Activated CD4-positive, alpha-beta T cell treated with anti-CD3 and anti-CD28 coated beads for 24 hours (primary cell): ENCODE data around the gene ZNF296.
"Not testable (repeated sequence)": the region's sequence is repeated elsewhere in the genome, so short reads cannot be mapped to it uniquely, and the experiment has no call there.

Experiments used
- DNase-seq, 2 donors: peaks; one replicate each; pipeline ENCODE4 v3.0.0-alpha.2; 2020; ENCODE audit warnings: low read depth in 2 of 2

ZNF296 gene

DNA sequence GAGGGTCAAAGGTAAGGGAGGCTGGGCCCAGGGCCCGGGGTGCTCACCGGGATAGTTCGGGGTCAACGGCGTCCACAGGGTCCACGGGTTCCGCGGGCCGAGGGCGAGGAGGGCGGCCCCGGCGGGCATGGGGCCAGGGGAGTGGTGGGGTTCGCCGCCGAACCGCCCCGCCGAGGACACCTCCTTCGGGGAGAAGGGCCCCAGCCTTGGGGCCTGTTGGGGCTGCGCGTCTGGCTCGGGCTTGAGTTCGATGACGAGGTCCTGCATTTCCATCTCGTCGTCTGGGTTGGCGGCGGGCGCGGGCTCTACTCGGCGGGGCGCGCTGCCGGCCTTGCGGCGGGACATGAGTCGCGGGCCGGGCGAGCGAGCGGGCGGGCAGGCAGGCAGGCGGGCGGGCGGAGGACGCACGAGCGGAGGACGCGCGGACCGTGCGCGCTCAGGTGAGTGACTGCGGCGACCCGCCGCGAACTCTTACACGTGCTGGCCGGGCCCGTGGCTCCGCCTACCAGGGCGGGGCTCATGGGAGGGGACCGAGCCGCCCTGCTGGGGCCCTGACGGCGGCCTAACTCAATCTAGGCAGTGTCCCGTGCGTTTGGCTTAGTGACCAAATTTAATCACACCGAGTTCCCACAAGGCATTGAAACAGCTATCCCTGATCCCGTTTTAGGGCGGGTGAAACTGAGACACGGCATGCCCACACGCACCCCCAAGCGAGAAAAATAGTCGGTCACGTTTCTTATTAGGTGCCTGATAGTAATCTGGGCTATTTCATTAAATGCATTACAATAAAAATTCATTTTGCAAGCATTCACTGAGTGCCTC, at the start of gene ZNF296:
Gene ZNF296 (minus strand): TSS at position 450 of the 822 bp plus-strand sequence. CDS start 105 bp downstream, at position 345.
- peak; percentile 69 to 79 for DNase-seq

DNA sequence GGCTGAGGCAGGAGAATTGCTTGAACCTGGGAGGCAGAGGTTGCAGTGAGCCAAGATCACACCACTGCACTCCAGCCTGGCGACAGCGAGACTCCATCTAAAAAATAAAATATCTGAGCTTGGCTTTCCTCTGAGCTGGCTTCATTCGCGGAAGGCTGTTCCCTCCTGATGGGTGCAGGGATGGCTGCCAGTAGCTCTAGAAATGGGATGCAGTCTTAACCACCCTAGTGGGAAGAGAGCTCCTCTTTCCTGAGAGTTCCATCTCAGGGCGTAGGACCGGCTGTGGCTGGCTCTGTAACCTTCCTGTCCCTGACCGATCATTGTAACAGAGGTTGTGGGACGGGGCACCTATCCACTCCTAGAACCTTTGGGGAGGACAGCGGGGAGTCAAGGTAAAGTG, 49.1 kb upstream of the ZNF296 start:
- DNase-seq = no peak

DNA sequence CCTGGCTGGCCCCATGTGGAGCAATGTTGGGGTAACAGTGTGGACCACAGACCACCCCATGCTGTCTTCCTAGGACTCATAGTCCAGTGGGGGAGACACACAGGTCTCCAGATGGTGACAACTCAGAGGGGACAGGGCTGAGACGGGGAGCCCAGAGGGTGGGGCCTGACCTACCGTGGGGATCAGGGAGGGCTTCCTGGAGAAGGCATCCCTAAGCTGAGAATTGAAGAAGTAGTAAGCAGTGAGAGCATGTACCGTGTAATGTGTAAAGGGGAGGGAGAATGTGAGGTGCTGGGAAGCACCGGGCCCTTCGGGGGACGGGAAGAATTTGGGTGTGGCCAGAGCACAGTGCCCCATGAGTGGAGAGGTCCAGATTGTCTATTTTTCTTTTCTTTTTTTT, 47.7 kb upstream of the ZNF296 start:
- DNase-seq = no peak

DNA sequence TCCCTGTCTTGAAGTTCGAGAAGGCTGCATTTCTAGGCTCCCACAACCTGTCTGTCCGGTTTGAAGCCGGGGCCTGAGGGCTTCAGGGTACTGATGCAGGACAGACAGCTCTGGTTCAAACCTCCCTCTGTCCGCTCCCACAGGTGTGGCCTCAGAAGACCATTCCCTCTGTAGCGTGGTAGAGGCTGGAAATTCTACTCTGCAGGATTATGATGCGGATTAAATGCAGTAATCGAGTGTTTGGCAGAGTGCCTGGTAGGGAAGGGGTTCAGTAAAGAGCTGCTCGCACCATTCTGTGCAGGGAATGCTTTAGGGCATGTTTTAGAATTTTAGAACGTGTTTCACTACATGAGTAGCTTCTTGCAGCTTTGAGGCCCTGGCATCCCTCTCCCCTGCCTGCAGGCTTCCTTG, 47.2 kb upstream of the ZNF296 start:
- no peak for DNase-seq

DNA sequence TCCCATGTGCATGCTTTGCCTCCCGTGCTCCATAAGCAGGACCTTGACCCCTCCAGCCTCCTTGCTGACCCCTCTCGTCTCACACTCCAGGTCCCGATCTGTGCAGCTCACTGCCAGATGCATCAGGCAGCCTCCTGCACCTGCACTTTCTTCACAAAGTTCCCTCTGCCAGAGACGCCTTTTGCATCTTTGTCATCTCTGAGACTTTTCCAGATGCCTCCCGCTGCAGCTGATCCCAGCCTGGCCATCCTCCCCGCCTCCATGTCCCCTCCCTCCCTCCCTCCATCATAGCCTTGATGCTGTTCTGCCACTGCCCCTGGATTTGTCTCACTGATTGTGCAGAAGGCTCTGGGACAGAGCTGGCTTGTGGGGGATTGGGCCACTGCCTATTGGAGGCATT, 46.6 kb upstream of the ZNF296 start:
- DNase-seq = no peak

DNA sequence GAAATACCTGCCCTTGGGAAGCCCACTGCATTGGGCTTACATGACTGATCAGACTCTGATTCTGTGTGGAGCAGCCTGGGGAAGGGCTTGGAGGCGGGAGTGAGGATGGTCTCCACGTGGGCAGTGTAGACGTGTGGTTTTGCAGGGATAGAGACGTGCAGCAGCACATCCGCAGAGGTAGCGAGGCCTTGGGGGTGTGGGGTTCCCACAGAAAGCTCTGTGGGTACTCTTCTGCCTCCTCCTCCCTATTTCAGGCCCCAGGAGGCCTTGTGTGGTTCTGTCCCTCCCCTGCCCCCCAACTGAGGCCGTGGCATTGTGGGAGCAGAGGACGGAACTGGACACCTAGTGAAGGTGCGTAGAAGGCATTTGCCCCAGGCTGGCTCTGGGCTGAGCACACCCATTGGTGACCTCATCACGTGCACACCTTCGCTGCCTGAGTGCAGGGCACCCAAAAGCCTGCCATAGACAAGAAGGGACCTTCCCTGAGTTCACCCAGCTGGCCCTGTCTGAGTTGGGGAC, 45.6 kb upstream of the ZNF296 start:
- no peak for DNase-seq

DNA sequence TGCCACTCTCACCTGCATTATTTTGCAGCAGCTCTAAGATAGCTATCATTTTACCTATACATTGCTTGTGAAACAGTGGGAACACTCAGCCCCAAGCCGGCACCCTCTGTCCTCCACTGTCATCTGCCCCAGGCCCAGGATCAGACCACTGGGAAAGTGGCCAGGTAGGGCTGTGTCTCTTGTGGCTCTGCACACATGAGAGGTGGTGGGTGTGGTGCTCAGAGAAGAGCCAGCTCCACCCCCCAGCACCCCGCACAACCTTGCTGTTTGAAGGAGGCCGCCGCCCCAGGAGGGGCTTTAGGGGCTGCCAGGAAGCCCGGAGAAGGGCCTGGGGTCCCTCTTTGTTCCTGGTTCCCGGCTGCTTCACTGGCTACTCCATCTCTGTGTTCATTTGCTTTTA, 43.3 kb upstream of the ZNF296 start:
- DNase-seq = no peak

DNA sequence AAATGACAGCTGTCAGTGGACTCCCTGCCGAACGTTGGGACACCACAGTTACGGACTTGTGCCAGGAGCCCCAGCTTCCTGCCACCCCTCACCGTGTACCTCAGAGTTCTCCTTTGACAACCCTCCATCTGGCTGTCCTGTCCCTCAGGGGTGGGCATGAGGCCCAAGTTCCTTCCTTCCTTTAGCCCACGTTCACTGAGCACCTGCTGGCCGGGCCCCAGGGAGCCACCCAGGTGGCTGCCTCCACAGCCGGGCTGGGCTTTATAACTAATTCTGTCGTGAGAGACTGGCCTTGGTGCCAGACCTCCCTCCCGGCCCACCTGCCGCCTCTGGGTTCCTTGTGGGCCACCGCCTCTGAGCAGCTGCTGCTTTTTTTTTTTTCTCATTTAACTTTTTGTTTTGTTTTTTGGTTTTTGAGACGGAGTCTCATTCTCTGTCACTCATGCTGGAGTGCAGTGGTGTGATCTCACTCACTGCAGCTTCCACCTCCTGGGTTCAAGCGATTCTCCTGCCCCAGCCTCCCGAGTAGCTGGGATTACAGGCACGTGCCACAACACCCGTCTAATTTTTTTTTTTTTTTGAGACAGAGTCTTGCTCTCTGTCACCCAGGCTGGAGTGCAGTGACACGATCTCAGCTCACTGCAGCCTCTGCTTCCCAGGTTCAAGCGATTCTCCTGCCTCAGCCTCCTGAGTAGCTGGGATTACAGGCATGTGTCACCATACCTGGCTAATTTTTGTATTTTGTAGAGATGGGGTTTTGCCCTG, 42.5 kb upstream of the ZNF296 start:
- DNase-seq = not testable (repeated sequence)

DNA sequence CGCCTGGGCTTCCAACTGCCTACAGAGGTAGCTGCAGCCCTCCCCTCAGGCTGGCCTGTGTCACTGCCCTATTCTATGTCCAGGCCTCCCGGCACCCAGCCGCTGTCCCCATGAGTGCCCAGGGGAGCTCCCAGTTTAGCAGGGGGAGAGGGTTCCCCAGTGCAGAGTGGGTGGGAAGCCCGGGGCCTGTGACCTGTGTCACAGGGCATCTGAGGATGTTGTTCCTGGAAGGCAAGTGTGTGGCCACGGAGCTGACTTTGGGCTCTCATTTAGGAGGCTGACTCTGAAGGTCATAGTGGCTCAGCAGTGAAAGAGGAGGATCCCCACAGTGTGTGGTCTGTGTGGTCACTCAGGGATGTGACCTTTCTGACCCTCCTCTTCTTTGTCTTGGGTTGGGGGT, 41.8 kb upstream of the ZNF296 start:
- DNase-seq = no peak

DNA sequence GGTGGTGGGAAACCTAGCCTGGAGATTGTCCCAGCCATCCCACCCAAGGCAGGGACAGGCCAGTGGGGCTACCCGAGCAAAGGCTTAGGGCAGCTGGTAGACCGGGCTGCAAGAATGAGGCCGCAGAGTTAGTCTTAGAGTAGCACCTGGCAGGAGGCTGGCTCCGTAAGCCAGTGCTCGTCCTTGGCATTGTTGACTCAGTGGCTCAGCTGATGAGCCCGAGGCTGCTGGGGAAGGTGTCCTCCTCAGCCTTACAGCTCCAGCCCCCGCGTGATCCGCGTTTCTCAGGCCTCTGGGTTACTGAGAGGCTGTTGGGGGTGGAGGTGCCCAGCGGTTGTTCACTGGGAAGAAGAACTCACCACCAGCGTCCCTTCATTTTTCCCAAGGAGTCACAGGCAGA, 41.4 kb upstream of the ZNF296 start:
- DNase-seq = no peak

DNA sequence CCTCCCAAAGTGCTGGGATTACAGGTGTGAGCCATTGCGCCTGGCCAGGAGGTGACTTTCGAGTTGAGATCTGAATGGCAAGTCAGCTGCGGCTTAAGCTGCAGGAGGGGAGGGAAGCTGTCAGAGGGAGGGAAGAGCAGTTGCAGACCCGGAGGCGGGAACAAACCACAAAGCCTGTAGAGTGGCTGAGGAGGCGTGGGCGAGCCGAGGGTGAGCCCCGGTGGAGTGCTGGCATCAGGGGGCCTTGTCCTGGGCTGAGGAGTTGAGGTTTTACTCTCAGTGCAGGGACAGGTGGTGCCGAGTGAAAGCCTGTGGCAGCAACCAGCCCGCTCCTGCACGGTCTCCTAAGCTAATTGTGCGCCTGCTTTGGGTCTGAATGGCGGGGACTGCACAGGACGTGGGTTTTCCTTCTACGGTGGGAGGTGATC, 40.9 kb upstream of the ZNF296 start:
- DNase-seq = peak; percentile 43 to 63

DNA sequence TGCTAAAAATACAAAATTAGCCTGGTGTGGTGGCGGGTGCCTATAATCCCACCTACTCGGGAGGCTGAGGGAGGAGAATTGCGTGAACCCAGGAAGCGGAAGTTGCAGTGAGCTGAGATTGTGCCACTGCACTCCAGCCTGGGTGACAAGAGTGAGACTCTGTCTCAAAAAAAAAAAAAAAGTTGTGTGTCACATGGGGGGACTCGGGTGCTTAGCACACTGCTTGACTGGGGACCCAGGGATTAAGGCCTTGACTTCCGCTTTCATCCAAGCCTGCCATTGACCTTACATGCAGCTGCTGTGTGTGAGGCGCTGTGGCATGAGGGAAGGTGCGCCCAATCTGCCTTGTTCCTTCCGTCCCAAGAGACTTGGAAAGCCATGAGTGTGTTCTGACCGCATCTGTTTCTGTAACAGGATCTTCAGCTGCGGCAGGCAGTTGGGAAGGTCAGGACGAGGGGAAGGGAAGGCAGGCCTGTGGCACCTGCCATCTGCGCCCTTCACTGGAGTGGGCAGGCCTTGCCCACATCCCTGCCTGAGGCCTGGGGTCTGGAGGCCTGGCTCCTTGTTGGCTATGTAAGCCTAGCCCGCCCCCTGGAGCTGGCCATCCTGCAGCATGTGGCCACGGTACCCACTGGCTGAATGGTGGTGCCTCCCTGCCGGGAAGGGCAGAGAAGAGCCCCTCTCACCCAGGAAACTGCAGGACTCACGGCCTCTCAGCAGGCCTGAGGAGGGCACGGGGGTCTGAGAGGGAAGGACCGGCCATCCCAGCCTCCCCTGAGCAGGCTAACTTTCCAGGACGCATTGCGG, 39.7 kb upstream of the ZNF296 start:
- DNase-seq = no peak

DNA sequence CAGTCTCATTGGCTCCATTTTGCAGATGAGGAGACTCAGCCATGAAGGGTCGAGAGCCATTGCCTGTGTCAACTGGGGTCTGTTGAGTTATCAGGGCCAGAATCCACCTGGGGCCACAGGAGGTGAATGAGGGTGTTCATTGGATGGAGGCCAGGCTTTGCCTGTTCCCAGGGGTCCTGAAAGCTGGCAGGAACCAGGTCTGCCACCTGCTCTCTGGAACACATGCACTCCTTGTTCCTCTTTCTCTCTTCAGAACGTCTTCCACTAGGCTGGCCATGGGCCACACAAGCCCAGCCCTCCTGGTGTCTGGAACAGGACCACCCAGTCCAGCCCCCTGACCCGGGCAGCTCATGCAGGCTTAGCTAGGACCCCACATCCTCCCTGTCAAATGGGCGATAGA, 37.8 kb upstream of the ZNF296 start:
- DNase-seq = no peak

DNA sequence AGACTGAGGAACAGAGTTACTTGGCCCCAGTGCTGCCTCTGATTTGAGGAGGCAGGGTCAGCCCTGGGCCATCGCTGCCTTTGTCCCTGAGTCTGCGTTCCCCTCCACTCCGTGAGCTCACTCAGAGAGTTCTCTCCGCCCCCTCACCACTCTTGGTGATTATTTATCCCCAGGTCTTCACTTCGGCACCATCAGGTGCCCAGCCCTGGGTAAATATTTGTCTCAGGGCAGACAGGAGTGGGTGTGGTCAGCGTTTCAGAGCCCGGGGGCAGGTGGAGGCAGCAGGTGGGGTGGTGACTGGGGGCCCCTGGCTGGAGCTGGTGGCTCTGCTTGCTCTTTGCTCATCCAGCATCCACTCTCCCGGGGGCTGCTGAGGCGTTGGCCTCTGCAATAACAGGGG, 37.4 kb upstream of the ZNF296 start:
- DNase-seq = no peak

DNA sequence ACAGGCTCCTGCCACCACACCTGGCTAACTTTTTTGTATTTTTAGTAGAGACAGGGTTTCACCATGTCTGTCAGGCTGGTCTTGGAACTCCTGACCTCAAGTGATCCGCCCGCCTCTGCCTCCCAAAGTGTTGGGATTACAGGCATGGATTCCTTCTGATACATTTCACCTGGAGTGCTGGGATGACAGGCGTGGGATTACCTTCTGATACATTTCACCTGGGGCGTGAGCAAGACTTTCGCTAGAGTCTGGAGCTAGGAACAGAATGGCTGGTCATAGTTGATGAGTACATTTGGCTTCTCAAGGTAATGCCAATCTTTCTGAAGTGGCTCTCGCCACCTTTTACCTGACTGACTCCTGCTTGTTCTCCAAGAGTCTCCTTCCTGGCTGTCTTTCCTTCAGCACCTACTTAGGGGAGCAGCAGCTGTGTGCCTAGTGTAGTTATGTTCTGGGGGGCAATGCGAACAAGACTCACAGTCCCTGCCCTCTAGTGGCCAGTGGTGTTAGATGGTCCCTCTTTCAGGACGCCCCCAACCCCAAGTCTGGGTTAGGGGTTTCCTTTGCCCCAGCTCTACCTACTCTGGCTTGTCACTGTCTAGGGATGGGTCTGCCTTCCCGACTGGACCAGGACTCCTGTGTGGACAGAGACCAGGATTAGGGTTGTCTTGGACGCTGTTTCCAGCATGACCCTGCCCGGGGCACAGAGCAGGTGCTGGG, 36.0 kb upstream of the ZNF296 start:
- DNase-seq = no peak

DNA sequence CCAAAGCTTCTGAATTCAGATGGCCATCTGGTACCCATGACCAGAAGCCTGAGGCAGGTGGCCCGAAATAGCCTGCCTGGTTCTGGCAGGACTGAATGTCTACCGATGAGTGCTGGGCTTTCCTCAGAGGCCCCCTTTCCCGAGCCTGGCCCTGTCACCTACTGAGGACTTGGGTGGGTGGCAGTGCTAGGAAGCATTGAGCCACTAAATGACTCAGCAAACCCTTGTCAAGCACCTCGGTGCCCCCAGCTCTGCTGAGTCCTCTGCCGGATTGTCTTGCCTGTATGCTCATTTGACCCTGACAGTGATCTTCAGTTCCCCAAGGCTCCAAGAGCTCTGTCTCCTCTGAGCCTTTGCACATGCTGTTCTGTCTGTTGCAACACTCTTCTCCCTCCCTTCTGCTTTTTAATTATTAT, 34.6 kb upstream of the ZNF296 start:
- no peak for DNase-seq

DNA sequence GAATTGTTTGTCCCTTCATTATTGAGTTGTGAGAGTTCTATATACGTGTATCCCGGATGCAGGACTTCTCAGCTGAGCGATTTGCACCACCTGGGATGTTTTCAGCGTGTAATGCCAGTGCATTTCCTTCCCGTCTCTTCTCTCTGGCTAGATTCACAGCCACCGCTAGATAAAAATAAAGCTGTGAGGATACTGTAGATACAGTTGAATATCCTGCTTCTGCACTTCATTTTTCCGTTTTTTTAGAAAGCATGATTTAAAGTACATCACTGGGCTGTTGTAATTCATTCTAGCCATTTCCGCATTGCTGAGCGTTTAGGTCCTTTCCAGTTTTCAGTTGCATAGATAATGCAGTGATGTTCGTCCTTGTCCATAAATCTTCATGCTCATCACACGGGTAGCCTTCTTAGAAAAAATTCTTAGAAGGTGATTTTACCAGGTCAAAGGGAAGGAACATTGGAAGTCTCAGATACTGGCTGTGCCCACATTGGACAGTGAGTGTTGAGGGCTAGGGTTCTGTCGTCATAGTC, 31.4 kb upstream of the ZNF296 start:
- no peak for DNase-seq

DNA sequence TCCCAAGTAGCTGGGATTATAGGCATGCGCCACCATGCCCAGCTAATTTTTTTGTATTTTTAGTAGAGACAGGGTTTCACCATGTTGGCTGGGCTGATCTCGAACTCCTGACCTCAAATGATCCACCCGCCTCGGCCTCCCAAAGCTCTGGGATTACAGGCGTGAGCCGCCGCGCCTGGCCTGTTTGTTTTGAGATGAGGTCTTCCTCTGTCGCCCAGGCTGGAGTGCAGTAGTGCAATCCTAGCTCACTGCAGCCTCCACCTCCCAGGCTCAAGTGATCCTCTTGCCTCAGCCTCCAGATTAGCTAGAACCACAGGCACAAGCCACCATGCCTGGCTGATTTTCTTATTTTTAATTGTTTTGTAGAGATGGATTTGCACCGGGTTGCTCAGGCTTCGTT, 30.1 kb upstream of the ZNF296 start:
- DNase-seq = not testable (repeated sequence)

DNA sequence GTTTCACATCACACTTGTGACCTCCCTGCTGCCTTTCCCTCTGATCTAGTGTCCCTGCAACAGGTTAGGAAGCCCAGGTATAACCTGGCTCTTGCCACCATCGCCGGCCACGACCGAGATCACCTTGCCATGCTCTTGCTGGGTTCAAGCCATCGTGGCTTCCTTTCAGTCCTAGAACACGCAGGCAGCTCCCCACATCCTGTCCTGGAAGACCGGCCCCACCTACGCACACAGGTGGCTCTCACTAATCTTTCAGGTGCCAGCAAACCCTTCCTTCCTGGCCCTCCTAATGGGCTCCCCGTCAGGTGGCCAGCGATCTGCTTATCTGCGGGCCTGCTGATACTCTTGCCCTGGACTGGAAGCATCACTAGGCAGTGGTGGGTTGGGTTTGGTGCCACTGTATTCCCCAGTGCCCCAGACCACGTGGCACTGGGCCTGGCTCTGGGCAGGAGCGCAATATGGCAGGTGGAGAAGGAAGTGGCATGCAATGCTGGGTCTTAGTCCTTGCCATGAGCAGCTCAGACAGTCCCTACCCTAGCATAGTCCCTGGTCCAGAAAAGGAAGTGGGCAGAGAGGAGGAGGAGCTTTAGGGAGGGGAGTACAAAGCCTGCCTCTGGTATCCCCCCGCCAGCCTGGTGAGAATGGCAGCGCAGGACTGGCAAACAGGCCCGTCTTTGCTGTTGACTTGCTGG, 28.5 kb upstream of the ZNF296 start:
- no peak for DNase-seq

DNA sequence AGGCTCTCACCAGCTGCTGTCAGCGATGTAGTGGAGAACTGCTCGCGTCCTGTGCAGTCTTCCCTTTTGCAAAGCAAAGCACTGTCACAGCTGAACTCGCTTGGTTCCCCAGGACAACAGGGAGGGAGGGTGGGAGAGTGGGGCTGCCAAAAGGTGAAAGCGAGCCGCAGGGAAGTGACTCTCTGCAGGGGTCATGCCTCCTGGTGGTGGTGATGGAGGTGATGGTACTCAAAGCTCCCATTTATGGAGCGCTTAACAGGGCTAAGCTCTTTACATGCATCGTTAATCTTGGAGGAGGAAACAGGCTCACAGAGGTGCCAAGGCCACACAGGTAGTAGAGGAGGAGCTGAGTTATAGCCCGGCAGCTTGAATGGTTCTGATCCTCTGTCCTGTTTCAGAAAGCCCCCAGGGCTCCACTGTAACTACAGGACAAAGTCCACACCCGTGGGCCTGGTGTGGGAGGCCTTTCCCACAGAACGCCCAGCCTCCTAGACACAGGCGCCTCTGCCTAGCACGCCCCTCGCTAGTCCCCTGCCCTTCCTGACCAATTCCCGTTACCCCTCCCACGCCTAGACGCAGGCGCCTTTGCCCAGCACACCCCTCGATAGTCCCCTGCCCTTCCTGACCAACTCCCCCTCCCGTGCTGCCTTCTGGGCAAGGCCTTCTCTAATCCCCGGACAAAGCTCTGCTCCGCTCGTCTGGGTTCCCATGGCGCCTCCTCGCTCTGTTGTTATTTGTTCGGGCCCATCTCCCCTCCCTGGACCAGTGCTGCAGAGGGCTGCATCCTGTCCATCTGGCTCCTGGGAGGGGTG, 27.4 kb upstream of the ZNF296 start:
- no peak for DNase-seq
